ENCODE measurements around the gene ADAMTS6. TPM values are rescaled to one million over a fixed set of nuclear protein-coding genes. Genes with fewer than 3 reads are reported as not detected.
"Not testable (repeated sequence)": the region's sequence is repeated elsewhere in the genome, so short reads cannot be mapped to it uniquely, and the experiment has no call there.

ADAMTS6 gene
- total RNA-seq, 4 donors from 2014 or later: 2.6 to 25.2 (median 12.3) TPM

DNA sequence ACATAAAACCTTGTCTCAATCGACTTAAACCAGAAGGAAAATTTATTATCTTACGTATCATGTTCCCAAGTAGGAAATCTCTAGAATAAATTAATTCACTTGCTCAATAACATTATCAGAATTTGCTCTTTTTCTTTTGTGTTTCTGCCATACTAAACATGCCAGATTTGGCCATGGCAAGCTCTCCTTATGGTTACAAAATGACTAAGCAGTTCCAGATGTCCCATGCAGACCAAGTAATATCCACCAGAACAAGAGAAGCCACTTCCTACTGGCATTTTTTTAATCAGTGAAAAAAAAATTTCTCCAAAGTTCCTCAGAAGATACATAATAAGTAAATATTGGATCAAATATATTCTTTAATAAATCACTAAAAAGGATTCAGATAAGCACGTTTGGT, 25.2 kb upstream of the ADAMTS6 start:
- Histone ChIP-seq H3K4me3 (no peak overlapping the region), H3K9me3 (no peaks in the 10 kb centered on the region), H3K4me1 (no peaks in the 10 kb centered on the region), H3K27me3 (no peaks in the 10 kb centered on the region), H3K27ac (no peak overlapping the region), H3K36me3 (no peaks in the 10 kb centered on the region)
- TF ChIP-seq POLR2AphosphoS5 (IDR thresholded peaks at IDR 0.05) (no peak), POLR2A (IDR thresholded peaks at IDR 0.05) (no peak), EP300 (IDR thresholded peaks at IDR 0.05) (no peak)
- TF ChIP-seq, protein P1, sequence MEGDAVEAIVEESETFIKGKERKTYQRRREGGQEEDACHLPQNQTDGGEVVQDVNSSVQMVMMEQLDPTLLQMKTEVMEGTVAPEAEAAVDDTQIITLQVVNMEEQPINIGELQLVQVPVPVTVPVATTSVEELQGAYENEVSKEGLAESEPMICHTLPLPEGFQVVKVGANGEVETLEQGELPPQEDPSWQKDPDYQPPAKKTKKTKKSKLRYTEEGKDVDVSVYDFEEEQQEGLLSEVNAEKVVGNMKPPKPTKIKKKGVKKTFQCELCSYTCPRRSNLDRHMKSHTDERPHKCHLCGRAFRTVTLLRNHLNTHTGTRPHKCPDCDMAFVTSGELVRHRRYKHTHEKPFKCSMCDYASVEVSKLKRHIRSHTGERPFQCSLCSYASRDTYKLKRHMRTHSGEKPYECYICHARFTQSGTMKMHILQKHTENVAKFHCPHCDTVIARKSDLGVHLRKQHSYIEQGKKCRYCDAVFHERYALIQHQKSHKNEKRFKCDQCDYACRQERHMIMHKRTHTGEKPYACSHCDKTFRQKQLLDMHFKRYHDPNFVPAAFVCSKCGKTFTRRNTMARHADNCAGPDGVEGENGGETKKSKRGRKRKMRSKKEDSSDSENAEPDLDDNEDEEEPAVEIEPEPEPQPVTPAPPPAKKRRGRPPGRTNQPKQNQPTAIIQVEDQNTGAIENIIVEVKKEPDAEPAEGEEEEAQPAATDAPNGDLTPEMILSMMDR (IDR thresholded peaks at IDR 0.05): no peak
- WGBS, 2 donors (ENCODE audit: low coverage in 1 of 2): 63 to 83% methylated on average over 3 of the region's 3 CpGs
- ATAC-seq: no peak

DNA sequence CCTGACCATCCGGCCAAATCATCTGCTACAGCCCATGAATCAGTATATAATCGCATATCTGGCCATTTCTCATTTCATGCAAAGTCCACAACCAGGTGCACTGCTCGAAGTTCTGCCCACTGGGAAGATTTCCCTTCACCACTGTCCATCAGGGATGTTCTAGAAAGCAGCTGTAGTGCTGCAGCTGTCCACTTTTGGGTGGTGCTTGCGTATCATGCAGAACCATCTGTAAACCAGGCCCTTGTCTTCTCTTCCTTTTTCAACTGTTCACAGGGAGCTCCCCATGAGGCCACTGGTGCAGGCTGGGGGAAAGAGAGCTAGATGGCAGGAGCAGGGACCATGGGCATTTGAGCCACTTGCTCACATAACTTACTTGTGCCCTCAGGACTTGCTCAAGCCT, 7.4 kb upstream of the ADAMTS6 start:
- no peak for TF ChIP-seq POLR2A (IDR thresholded peaks at IDR 0.05)
- TF ChIP-seq, protein P1 (IDR thresholded peaks at IDR 0.05): no peak
- no peak for TF ChIP-seq POLR2AphosphoS5 (IDR thresholded peaks at IDR 0.05)
- no peak for TF ChIP-seq EP300 (IDR thresholded peaks at IDR 0.05)
- H3K27ac ChIP-seq: no peak overlapping the region
- no peaks in the 10 kb centered on the region for H3K36me3 ChIP-seq
- ATAC-seq: no peak
- H3K9me3 ChIP-seq: no peaks in the 10 kb centered on the region
- no peak overlapping the region for H3K4me3 ChIP-seq
- 96 to 100% methylated on average over 3 to 4 of the region's 4 CpGs for WGBS, 2 donors (ENCODE audit: low coverage in 1 of 2)
- H3K27me3 ChIP-seq: no peaks in the 10 kb centered on the region
- no peaks in the 10 kb centered on the region for H3K4me1 ChIP-seq

DNA sequence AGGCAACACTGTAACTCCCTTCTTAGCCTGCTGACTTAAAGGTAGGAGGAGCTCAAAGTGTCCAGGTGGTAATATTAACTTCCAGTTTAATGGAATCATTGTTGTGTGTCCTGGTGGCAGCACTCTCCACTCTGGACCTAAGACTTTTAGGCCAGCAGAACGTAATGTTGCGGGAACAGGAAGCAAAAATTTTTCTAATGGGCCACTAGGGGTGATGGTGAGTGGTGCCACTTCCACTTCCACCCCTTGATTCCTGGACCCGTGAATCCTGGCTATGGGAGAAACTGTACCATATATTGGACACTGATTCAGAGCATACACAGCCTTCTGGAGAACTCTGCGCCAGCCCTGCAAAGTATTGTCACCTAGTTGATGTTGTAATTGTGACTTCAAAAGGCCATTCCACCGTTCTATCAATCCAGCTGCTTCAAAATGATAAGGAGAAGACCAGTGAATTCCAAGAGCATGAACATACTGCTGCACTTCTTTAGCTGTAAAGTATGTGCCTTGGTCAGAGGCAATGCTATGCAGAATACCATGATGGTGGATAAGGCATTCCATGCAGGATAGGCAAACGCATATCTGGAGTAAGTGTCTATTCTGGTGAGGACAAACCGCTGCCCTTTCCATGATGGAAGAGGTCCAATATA, 6.4 kb upstream of the ADAMTS6 start:
- ATAC-seq, H3K36me3 ChIP-seq, H3K4me1 ChIP-seq, H3K27me3 ChIP-seq, H3K27ac ChIP-seq, H3K9me3 ChIP-seq, H3K4me3 ChIP-seq: not testable (repeated sequence)
- 78 to 87% methylated on average over 3 to 4 of the region's 7 CpGs for WGBS, 2 donors (ENCODE audit: low coverage in 1 of 2)

DNA sequence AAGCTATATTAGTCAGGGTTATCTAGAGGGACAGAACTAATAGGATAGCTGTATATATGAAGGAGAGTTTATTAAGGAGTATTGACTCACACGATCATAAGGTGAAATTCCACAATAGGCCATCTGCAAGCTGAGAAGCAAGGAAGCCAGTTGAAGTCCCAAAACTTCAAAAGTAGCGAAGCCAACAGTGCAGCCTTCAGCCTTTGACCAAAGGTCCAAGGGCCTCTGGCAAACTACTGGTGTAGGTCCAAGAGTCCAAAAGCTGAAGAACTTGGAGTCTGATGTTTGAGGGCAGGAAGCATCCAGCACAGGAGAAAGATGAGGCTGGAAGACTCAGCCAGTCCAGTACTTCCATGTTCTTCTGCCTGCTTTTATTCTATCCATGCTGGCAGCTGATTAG, 5.1 kb upstream of the ADAMTS6 start:
- 88 to 100% methylated on average over 2 of the region's 2 CpGs for WGBS, 2 donors (ENCODE audit: low coverage in 1 of 2)
- H3K27me3 ChIP-seq, H3K4me1 ChIP-seq, H3K9me3 ChIP-seq, H3K27ac ChIP-seq, H3K4me3 ChIP-seq, H3K36me3 ChIP-seq, ATAC-seq: not testable (repeated sequence)

DNA sequence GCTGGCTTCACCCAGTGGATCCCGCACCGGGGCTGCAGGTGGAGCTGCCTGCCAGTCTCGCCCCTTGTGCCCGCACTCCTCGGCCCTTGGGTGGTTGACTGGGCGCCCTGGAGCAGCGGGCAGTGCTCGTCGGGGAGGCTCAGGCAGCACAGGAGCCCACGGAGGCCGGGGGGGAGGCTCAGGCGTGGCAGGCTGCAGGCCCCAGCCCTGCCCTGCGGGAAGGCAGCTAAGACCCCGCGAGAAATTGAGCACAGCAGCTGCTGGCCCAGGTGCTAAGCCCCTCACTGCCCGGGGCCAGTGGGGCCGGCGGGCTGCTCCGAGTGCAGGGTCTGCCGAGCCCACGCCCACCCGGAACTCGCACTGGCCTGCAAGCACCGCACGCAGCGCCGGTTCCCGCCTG, 3.7 kb upstream of the ADAMTS6 start:
- no CpG with 5 or more reads among the region's 28 CpGs for WGBS, 2 donors (ENCODE audit: low coverage in 1 of 2)
- no peak for ATAC-seq
- H3K4me3 ChIP-seq: no peak overlapping the region

More for the DNA sequence above, 3.7 kb upstream of the ADAMTS6 start:
- Histone ChIP-seq H3K27me3 (no peaks in the 10 kb centered on the region), H3K27ac (no peak overlapping the region), H3K4me1 (peaks cover 0 to 17% (median 0%) of the 10 kb centered on the region in 3 donors), H3K9me3 (no peaks in the 10 kb centered on the region), H3K36me3 (no peaks in the 10 kb centered on the region)
- TF ChIP-seq POLR2AphosphoS5 (IDR thresholded peaks at IDR 0.05) (no peak), POLR2A (IDR thresholded peaks at IDR 0.05) (no peak), EP300 (IDR thresholded peaks at IDR 0.05) (no peak)
- TF ChIP-seq, protein P1 (IDR thresholded peaks at IDR 0.05): no peak
